Measurements from ENCODE around the gene TXN.

Gene TXN

GRCh38 chr9:110256380-110257096 lies at the start of gene TXN:
Gene TXN, minus strand, starts transcription at chr9:110256507. Its CDS starts 72 bp downstream, at chr9:110256435.
- peak; percentile 79 for DNase-seq (ENCODE audit: low read depth)

- DNase-seq (ENCODE audit: low read depth): peak; percentile 25
Observed at GRCh38 chr9:110303133-110303532, 46.8 kb upstream of the TXN start.

- no peak for DNase-seq (ENCODE audit: low read depth)
Observed at GRCh38 chr9:110298043-110298605, 41.8 kb upstream of the TXN start.

GRCh38 chr9:110293248-110293647 lies 36.9 kb upstream of the TXN start:
- DNase-seq (ENCODE audit: low read depth): no peak

GRCh38 chr9:110291921-110292557 lies 35.7 kb upstream of the TXN start:
- no peak for DNase-seq (ENCODE audit: low read depth)

GRCh38 chr9:110290001-110290400 lies 33.7 kb upstream of the TXN start:
- DNase-seq (ENCODE audit: low read depth): no peak

- no peak for DNase-seq (ENCODE audit: low read depth)
Observed at GRCh38 chr9:110288503-110288902, 32.2 kb upstream of the TXN start.

- no peak for DNase-seq (ENCODE audit: low read depth)
Observed at GRCh38 chr9:110287289-110287680, 31.0 kb upstream of the TXN start.

- DNase-seq (ENCODE audit: low read depth): no peak
Observed at GRCh38 chr9:110284211-110284844, 28.0 kb upstream of the TXN start.

- DNase-seq (ENCODE audit: low read depth): no peak
Observed at GRCh38 chr9:110283751-110284150, 27.4 kb upstream of the TXN start.

- DNase-seq (ENCODE audit: low read depth): no peak
Observed at GRCh38 chr9:110282739-110283081, 26.4 kb upstream of the TXN start.

- DNase-seq (ENCODE audit: low read depth): no peak
Observed at GRCh38 chr9:110282018-110282738, 25.9 kb upstream of the TXN start.

GRCh38 chr9:110278080-110278707 lies 21.9 kb upstream of the TXN start:
- DNase-seq (ENCODE audit: low read depth): no peak

- no peak for DNase-seq (ENCODE audit: low read depth)
Observed at GRCh38 chr9:110276781-110277180, 20.5 kb upstream of the TXN start.

GRCh38 chr9:110270211-110270995 lies 14.1 kb upstream of the TXN start:
- no peak for DNase-seq (ENCODE audit: low read depth)

GRCh38 chr9:110266795-110267194 lies 10.5 kb upstream of the TXN start:
- DNase-seq (ENCODE audit: low read depth): no peak

GRCh38 chr9:110261632-110262031 lies 5.3 kb upstream of the TXN start:
- DNase-seq (ENCODE audit: low read depth): no peak

- DNase-seq (ENCODE audit: low read depth): no peak
Observed at GRCh38 chr9:110260911-110261310, 4.6 kb upstream of the TXN start.

- no peak for DNase-seq (ENCODE audit: low read depth)
Observed at GRCh38 chr9:110259566-110259965, 3.3 kb upstream of the TXN start.

- DNase-seq (ENCODE audit: low read depth): no peak
Observed at GRCh38 chr9:110258690-110259091, 2.4 kb upstream of the TXN start.

- no peak for DNase-seq (ENCODE audit: low read depth)
Observed at GRCh38 chr9:110257956-110258355, 1.6 kb upstream of the TXN start.

Data from GM04504 (cell line).